HEK293 (cell line): ENCODE measurements around the gene USP24.

Experiments used
- CTCF ChIA-PET: fragments of 350-600 bp; formaldehyde crosslinking; extraction: SDS; loops from one replicate; lab custom pipeline; 2021; ENCODE audit warnings: antibody characterized with exemption; lab: Yijun Ruan, JAX
- POLR2A ChIA-PET: fragments of 300-600 bp; formaldehyde crosslinking; extraction: SDS; loops from one replicate; lab custom pipeline; 2020; ENCODE audit warnings: antibody characterized with exemption, inconsistent platforms; lab: Yijun Ruan, JAX
- H3K27ac ChIP-seq: fragments of 200-500 bp; sonication (Bioruptor generic); 2 replicates; pipeline ENCODE4 v1.5.1; 2014; ENCODE audit warnings: low read depth, low read length, control low read depth, inconsistent platforms; ENCODE audit errors: extremely low read depth
- H3K36me3 ChIP-seq, 2 experiments: fragments of 200-500 bp in 1 of 2; sonication (Bioruptor generic) in 1 of 2; 1 replicate in 1 of 2; 2 replicates in 1 of 2; pipeline ENCODE4 v1.5.1; 2014 to 2017; ENCODE audit warnings: inconsistent platforms in 2 of 2, low read length in 2 of 2; ENCODE audit not compliant: control insufficient read depth in 2 of 2, insufficient read depth in 1 of 2
- H3K4me1 ChIP-seq: fragments of 200-500 bp; sonication (Bioruptor generic); 2 replicates; pipeline ENCODE4 v1.5.1; 2014; ENCODE audit warnings: mild to moderate bottlenecking, low read length, inconsistent platforms; ENCODE audit not compliant: control insufficient read depth, insufficient read depth
- H3K4me3 ChIP-seq: 2 replicates; pipeline ENCODE4 v1.5.1; 2011; ENCODE audit warnings: low read depth, mild to moderate bottlenecking, control low read depth, low read length, moderate library complexity
- H3K9me3 ChIP-seq: fragments of 200-500 bp; sonication (Bioruptor generic); 2 replicates; pipeline ENCODE4 v1.5.1; 2014; ENCODE audit warnings: low read depth, low read length, inconsistent platforms; ENCODE audit not compliant: control insufficient read depth, insufficient read depth
- BCL6B ChIP-seq: fragments of 450-650 bp; formaldehyde crosslinking; IDR thresholded peaks from 2 replicates; pipeline ENCODE4 v1.5.1; 2017; ENCODE audit warnings: missing biosample characterization, missing genetic modification characterization
- MEIS1 ChIP-seq: sonication (generic); formaldehyde crosslinking; IDR thresholded peaks from 2 replicates; pipeline ENCODE4 v1.8.1; 2022; ENCODE audit warnings: missing genetic modification reagents, mild to moderate bottlenecking, borderline replicate concordance
- PRDM2 ChIP-seq: fragments of 450-650 bp; formaldehyde crosslinking; IDR thresholded peaks from 2 replicates; pipeline ENCODE4 v1.5.1; 2016; ENCODE audit warnings: missing biosample characterization, missing genetic modification characterization, borderline replicate concordance
- ZBTB17 ChIP-seq: fragments of 450-650 bp; formaldehyde crosslinking; IDR thresholded peaks from 2 replicates; pipeline ENCODE4 v1.5.1; 2016; ENCODE audit warnings: missing biosample characterization, missing genetic modification characterization
- ZBTB44 ChIP-seq: fragments of 450-650 bp; IDR thresholded peaks from 2 replicates; pipeline ENCODE4 v1.5.1; 2018; ENCODE audit warnings: missing biosample characterization, mild to moderate bottlenecking, missing genetic modification characterization
- ZNF121 ChIP-seq: fragments of 450-650 bp; formaldehyde crosslinking; IDR thresholded peaks from 2 replicates; pipeline ENCODE4 v1.5.1; 2016; ENCODE audit warnings: missing biosample characterization, missing genetic modification characterization
- ZNF148 ChIP-seq: fragments of 450-650 bp; formaldehyde crosslinking; IDR thresholded peaks from 2 replicates; pipeline ENCODE4 v1.5.0; 2017; ENCODE audit warnings: missing biosample characterization, missing genetic modification characterization, borderline replicate concordance
- ZNF169 ChIP-seq: fragments of 450-650 bp; formaldehyde crosslinking; IDR thresholded peaks from 2 replicates; pipeline ENCODE4 v1.5.1; 2016; ENCODE audit warnings: missing biosample characterization, missing genetic modification characterization
- ZNF175 ChIP-seq: fragments of 450-650 bp; formaldehyde crosslinking; IDR thresholded peaks from 2 replicates; pipeline ENCODE4 v1.5.1; 2016; ENCODE audit warnings: missing biosample characterization, missing genetic modification characterization
- ZNF324 ChIP-seq: fragments of 450-650 bp; formaldehyde crosslinking; IDR thresholded peaks from 2 replicates; pipeline ENCODE4 v1.5.1; 2016; ENCODE audit warnings: missing biosample characterization, missing genetic modification characterization
- ZNF48 ChIP-seq: fragments of 450-650 bp; formaldehyde crosslinking; IDR thresholded peaks from 2 replicates; pipeline ENCODE4 v1.5.1; 2016; ENCODE audit warnings: missing biosample characterization, missing genetic modification characterization
- ZNF488 ChIP-seq: fragments of 450-650 bp; formaldehyde crosslinking; IDR thresholded peaks from 2 replicates; pipeline ENCODE4 v1.5.1; 2016; ENCODE audit warnings: missing biosample characterization, missing genetic modification characterization
- ZNF510 ChIP-seq: fragments of 450-650 bp; formaldehyde crosslinking; IDR thresholded peaks from 2 replicates; pipeline ENCODE4 v1.5.1; 2018; ENCODE audit warnings: mild to moderate bottlenecking, missing genetic modification characterization, missing biosample characterization; ENCODE audit not compliant: insufficient replicate concordance
- ZNF555 ChIP-seq: fragments of 450-650 bp; formaldehyde crosslinking; conservative IDR thresholded peaks from 2 replicates; pipeline ENCODE4 v1.5.1; 2017; ENCODE audit warnings: missing biosample characterization, mild to moderate bottlenecking, missing genetic modification characterization, inconsistent platforms
- ZNF561 ChIP-seq: fragments of 450-650 bp; IDR thresholded peaks from 2 replicates; pipeline ENCODE4 v1.5.1; 2018; ENCODE audit warnings: missing biosample characterization, missing genetic modification characterization, borderline replicate concordance
- ZNF623 ChIP-seq: fragments of 450-650 bp; formaldehyde crosslinking; IDR thresholded peaks from 2 replicates; pipeline ENCODE4 v1.5.1; 2016; ENCODE audit warnings: missing biosample characterization, missing genetic modification characterization
- ZNF629 ChIP-seq: fragments of 450-650 bp; formaldehyde crosslinking; IDR thresholded peaks from 2 replicates; pipeline ENCODE4 v1.5.1; 2017; ENCODE audit warnings: missing biosample characterization, missing genetic modification characterization
- ZNF768 ChIP-seq: fragments of 450-650 bp; formaldehyde crosslinking; IDR thresholded peaks from 2 replicates; pipeline ENCODE4 v1.5.1; 2018; ENCODE audit warnings: missing biosample characterization, mild to moderate bottlenecking, missing genetic modification characterization
- ZNF777 ChIP-seq: fragments of 450-650 bp; formaldehyde crosslinking; IDR thresholded peaks from 2 replicates; pipeline ENCODE4 v1.5.1; 2017; ENCODE audit warnings: missing biosample characterization, missing genetic modification characterization, borderline replicate concordance
- ZNF785 ChIP-seq: fragments of 450-650 bp; formaldehyde crosslinking; IDR thresholded peaks from 2 replicates; pipeline ENCODE4 v1.5.1; 2016; ENCODE audit warnings: missing biosample characterization, missing genetic modification characterization
- ZSCAN18 ChIP-seq: fragments of 450-650 bp; formaldehyde crosslinking; IDR thresholded peaks from 2 replicates; pipeline ENCODE4 v1.5.1; 2016; ENCODE audit warnings: missing biosample characterization, missing genetic modification characterization

USP24 gene

GRCh38 chr1:55059302-55060132 lies 155.6 kb downstream of the USP24 start (continued):
- TF ChIP-seq PRDM2 (no peak), ZNF324 (no peak), ZNF510 (no peak), BCL6B (tag by site-specific recombination) (no peak), ZNF175 (tag by site-specific recombination) (no peak), ZBTB44 (tag by site-specific recombination) (no peak), ZNF555 (tag by site-specific recombination) (no peak), ZSCAN18 (tag by site-specific recombination) (no peak), ZNF121 (tag by site-specific recombination) (no peak), ZNF785 (no peak), ZBTB17 (tag by site-specific recombination) (no peak)
- TF ChIP-seq, all 188 proteins: peak for 0

- Histone ChIP-seq H3K27ac (no peak overlapping the region), H3K9me3 (no peaks in the 10 kb centered on the region), H3K4me3 (no peak overlapping the region), H3K36me3 (no peaks in the 10 kb centered on the region), H3K4me1 (no peaks in the 10 kb centered on the region)
- ChIA-PET POLR2A (no interaction called here), CTCF (interaction anchor here (1.5 kb wide), 1 partner anchor 13 kb away, joined by 4 read pairs; no protein-coding TSS in a partner anchor)
- no peak for TF ChIP-seq ZNF148 (tag by site-specific recombination)
- no peak for TF ChIP-seq ZNF48 (tag by site-specific recombination)
- TF ChIP-seq ZNF629: no peak
- TF ChIP-seq MEIS1 (CRISPR knock-in tag): no peak
- no peak for TF ChIP-seq ZNF561 (tag by site-specific recombination)
- TF ChIP-seq ZNF488: no peak
- no peak for TF ChIP-seq ZNF623
- no peak for TF ChIP-seq ZNF169 (tag by site-specific recombination)
- no peak for TF ChIP-seq ZNF777 (tag by site-specific recombination)
- TF ChIP-seq ZNF768 (tag by site-specific recombination): no peak
Measured at GRCh38 chr1:55057956-55058298, 157.2 kb downstream of the USP24 start.
